Choroid plexus epithelial cell (primary cell): ENCODE results near the gene ADAMTS13.

Experiments used
- DNase-seq: peaks from one replicate; pipeline ENCODE4 v3.0.0-alpha.2; 2010; ENCODE audit warnings: low read depth
- H3K4me3 ChIP-seq: 2 replicates; pipeline ENCODE4 v1.5.1; 2011; ENCODE audit warnings: low read depth, mild to moderate bottlenecking, control low read depth, low read length, moderate library complexity
- CTCF ChIP-seq: conservative IDR thresholded peaks from 2 replicates; pipeline ENCODE4 v1.5.1; 2011; ENCODE audit warnings: low read depth, mild to moderate bottlenecking, control low read depth, inconsistent platforms, low read length, moderate library complexity

The ADAMTS13 gene

GRCh38 chr9:133402689-133403088 is 19.5 kb upstream of the ADAMTS13 start:
- no peak for TF ChIP-seq CTCF
- DNase-seq: no peak
- no peak overlapping the region for H3K4me3 ChIP-seq

- DNase-seq: peak; percentile 41
- peak; percentile 72 for TF ChIP-seq CTCF
- no peak overlapping the region for H3K4me3 ChIP-seq
Observed at GRCh38 chr9:133403766-133404453, 18.3 kb upstream of the ADAMTS13 start.

GRCh38 chr9:133404454-133405002 is 17.6 kb upstream of the ADAMTS13 start:
- H3K4me3 ChIP-seq: no peak overlapping the region
- DNase-seq: no peak
- no peak for TF ChIP-seq CTCF

- H3K4me3 ChIP-seq: no peak overlapping the region
- DNase-seq: no peak
- TF ChIP-seq CTCF: no peak
Observed at GRCh38 chr9:133405508-133406438, 16.4 kb upstream of the ADAMTS13 start.

- peak; percentile 85 for DNase-seq
- TF ChIP-seq CTCF: peak; percentile 93
- no peak overlapping the region for H3K4me3 ChIP-seq
Observed at GRCh38 chr9:133406480-133407307, 15.5 kb upstream of the ADAMTS13 start.

GRCh38 chr9:133408042-133408441 is 14.1 kb upstream of the ADAMTS13 start:
- DNase-seq: no peak

More at GRCh38 chr9:133408042-133408441, 14.1 kb upstream of the ADAMTS13 start:
- H3K4me3 ChIP-seq: no peak overlapping the region
- TF ChIP-seq CTCF: no peak
